HepG2 (cell line): ENCODE results near the gene HSP90AB1. TPM values are rescaled to one million over a fixed set of nuclear protein-coding genes. Genes with fewer than 3 reads are reported as not detected.

Source experiments
- ARNT2 ChIP-seq: sonication (generic); formaldehyde crosslinking; IDR thresholded peaks from 2 replicates; pipeline ENCODE4 v1.8.0; 2022; ENCODE audit warnings: mild to moderate bottlenecking, low read depth, missing genetic modification reagents, moderate library complexity
- DNMT3B ChIP-seq: conservative IDR thresholded peaks from 2 replicates; pipeline ENCODE4 v1.6.1; 2016; ENCODE audit warnings: missing biosample characterization, control low read depth
- ELF3 ChIP-seq: IDR thresholded peaks from 2 replicates; pipeline ENCODE4 v1.6.1; 2016; ENCODE audit warnings: missing genetic modification reagents, missing compliant biosample characterization
- FOXO1 ChIP-seq: sonication (generic); formaldehyde crosslinking; IDR thresholded peaks from 2 replicates; pipeline ENCODE4 v1.4.0; 2020; ENCODE audit warnings: missing genetic modification reagents
- GABPB1 ChIP-seq: IDR thresholded peaks from 2 replicates; pipeline ENCODE4 v1.6.1; 2016; ENCODE audit warnings: mild to moderate bottlenecking, missing genetic modification reagents, moderate library complexity, missing compliant biosample characterization
- HOXA3 ChIP-seq: sonication (generic); formaldehyde crosslinking; IDR thresholded peaks from 2 replicates; pipeline ENCODE4 v1.5.0; 2020; ENCODE audit warnings: missing genetic modification reagents
- KAT8 ChIP-seq: IDR thresholded peaks from 2 replicates; pipeline ENCODE4 v1.6.1; 2016; ENCODE audit warnings: missing genetic modification reagents, missing compliant biosample characterization
- MAZ ChIP-seq, 2 experiments: sonication (generic) in 1 of 2; formaldehyde crosslinking in 1 of 2; IDR thresholded peaks; 2 replicates each; pipeline versions ENCODE4 v1.5.0 to v1.6.1; 2012 to 2020; ENCODE audit warnings: low read depth in 2 of 2, mild to moderate bottlenecking in 2 of 2, borderline replicate concordance in 1 of 2, improper control_type of control experiment in 1 of 2, low read length in 1 of 2, missing genetic modification reagents in 1 of 2, moderate library complexity in 1 of 2
- RXRA ChIP-seq: sonication (generic); formaldehyde crosslinking; IDR thresholded peaks from 2 replicates; pipeline ENCODE4 v1.5.1; 2020; ENCODE audit warnings: missing genetic modification reagents
- SMAD1 ChIP-seq: sonication (generic); formaldehyde crosslinking; IDR thresholded peaks from 2 replicates; pipeline ENCODE4 v1.4.0; 2020; ENCODE audit warnings: missing genetic modification reagents, low read depth, mild to moderate bottlenecking, borderline replicate concordance
- SP5 ChIP-seq: IDR thresholded peaks from 2 replicates; pipeline ENCODE4 v1.6.1; 2016; ENCODE audit warnings: low read depth, borderline replicate concordance
- TBX3 ChIP-seq: fragments of 450-650 bp; IDR thresholded peaks from 2 replicates; pipeline ENCODE4 v1.6.1; 2017; ENCODE audit warnings: antibody characterized with exemption, mild to moderate bottlenecking, inconsistent platforms, borderline replicate concordance
- ZFX ChIP-seq: sonication (generic); formaldehyde crosslinking; IDR thresholded peaks from 2 replicates; pipeline ENCODE4 v1.4.0; 2020; ENCODE audit warnings: mild to moderate bottlenecking, low read depth, missing genetic modification reagents, moderate library complexity
- ZMYM2 ChIP-seq: sonication (generic); formaldehyde crosslinking; IDR thresholded peaks from 2 replicates; pipeline ENCODE4 v1.8.0; 2022; ENCODE audit warnings: mild to moderate bottlenecking, missing genetic modification reagents
- ZNF317 ChIP-seq: sonication (generic); formaldehyde crosslinking; IDR thresholded peaks from 2 replicates; pipeline ENCODE4 v1.5.0; 2020; ENCODE audit warnings: mild to moderate bottlenecking, missing genetic modification reagents
- ZNF468 ChIP-seq: sonication (generic); formaldehyde crosslinking; IDR thresholded peaks from 2 replicates; pipeline ENCODE4 v1.8.0; 2022; ENCODE audit warnings: mild to moderate bottlenecking, moderate library complexity, missing genetic modification reagents
- ZNF550 ChIP-seq: sonication (generic); formaldehyde crosslinking; IDR thresholded peaks from 2 replicates; pipeline ENCODE4 v1.4.0; 2020; ENCODE audit warnings: mild to moderate bottlenecking, missing genetic modification reagents, borderline replicate concordance
- ZNF572 ChIP-seq: sonication (generic); formaldehyde crosslinking; IDR thresholded peaks from 2 replicates; pipeline ENCODE4 v1.5.1; 2020; ENCODE audit warnings: mild to moderate bottlenecking, missing genetic modification reagents
- ZNF747 ChIP-seq: sonication (generic); formaldehyde crosslinking; IDR thresholded peaks from 2 replicates; pipeline ENCODE4 v1.8.1; 2023; ENCODE audit warnings: missing genetic modification reagents, mild to moderate bottlenecking, borderline replicate concordance
- ZNF839 ChIP-seq: sonication (generic); formaldehyde crosslinking; IDR thresholded peaks from 2 replicates; pipeline ENCODE4 v1.4.0; 2020; ENCODE audit warnings: missing genetic modification reagents, mild to moderate bottlenecking, borderline replicate concordance
- polyA plus RNA-seq, 8 experiments: library from polyadenylated mRNA; depleted of rRNA in 3 of 8; stranded (reverse) in 7 of 8; unstranded in 1 of 8; fragments of >200 nt; fragmentation: Illumina TruSeq in 4 of 8; extraction: Trizol in 4 of 8; gene quantifications; 2 replicates each; pipeline versions ENCODE4 v1.2.1 to v1.2.3, GENCODE V29; 2011 to 2016; ENCODE audit warnings: low read depth in 4 of 8, missing spikeins in 1 of 8, mixed read lengths in 1 of 8; ENCODE audit not compliant: insufficient read depth in 1 of 8
- total RNA-seq, 5 experiments: library from RNA; depleted of rRNA; stranded (reverse); fragments of >200 nt; fragmentation: Illumina TruSeq; extraction: Trizol; gene quantifications; 2 replicates each; pipeline ENCODE4 v1.2.3, GENCODE V29; 2016; ENCODE audit warnings: low read depth in 1 of 5
- TF ChIP-seq, protein P1 (sequence below): sonication (generic); formaldehyde crosslinking; IDR thresholded peaks from 2 replicates; pipeline ENCODE4 v1.4.0; 2020; ENCODE audit warnings: missing genetic modification reagents
- TF ChIP-seq, protein P2 (sequence below): sonication (generic); formaldehyde crosslinking; IDR thresholded peaks from 2 replicates; pipeline ENCODE4 v1.4.0; 2020; ENCODE audit warnings: mild to moderate bottlenecking, missing genetic modification reagents

HSP90AB1 gene
- total and polyA plus RNA-seq, 2 of the 13 experiments (the other 11 are each of a cell fraction or from before 2014, with no cell fraction given), result 1,325 to 1,472 TPM

DNA sequence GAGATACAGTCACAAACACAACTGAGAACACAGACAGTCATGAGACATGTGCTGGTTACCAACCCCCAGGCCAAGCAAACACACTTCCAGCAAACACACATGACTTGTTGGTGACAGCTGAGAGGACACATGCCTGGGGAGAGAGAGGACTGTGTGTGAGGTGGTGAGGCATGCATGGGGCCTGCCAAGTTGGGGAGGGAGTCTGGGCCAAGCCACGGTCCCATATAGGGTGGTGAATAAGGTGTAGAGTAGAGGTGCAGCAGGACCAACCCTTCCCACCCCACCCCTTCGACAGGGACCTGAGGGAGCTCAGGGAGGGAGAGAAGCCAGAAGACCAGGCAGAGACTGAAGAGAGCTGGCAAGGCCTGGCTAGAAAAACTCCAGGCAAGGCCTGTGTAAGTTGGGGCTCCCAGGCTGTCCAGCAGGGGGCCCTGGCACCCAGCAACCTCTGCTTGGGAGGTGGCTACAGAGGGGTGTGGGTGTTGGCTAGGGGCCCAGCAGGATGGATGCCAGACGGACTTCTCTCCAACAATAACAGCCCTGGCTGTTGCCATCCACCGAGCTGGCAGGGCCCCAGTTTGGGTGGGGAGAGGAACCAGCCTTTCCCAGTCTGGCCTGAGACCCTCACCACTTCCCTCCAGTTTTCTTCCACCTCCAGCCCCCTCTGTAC lies 25.5 kb upstream of the HSP90AB1 start (continued):
- TF ChIP-seq, protein P1, sequence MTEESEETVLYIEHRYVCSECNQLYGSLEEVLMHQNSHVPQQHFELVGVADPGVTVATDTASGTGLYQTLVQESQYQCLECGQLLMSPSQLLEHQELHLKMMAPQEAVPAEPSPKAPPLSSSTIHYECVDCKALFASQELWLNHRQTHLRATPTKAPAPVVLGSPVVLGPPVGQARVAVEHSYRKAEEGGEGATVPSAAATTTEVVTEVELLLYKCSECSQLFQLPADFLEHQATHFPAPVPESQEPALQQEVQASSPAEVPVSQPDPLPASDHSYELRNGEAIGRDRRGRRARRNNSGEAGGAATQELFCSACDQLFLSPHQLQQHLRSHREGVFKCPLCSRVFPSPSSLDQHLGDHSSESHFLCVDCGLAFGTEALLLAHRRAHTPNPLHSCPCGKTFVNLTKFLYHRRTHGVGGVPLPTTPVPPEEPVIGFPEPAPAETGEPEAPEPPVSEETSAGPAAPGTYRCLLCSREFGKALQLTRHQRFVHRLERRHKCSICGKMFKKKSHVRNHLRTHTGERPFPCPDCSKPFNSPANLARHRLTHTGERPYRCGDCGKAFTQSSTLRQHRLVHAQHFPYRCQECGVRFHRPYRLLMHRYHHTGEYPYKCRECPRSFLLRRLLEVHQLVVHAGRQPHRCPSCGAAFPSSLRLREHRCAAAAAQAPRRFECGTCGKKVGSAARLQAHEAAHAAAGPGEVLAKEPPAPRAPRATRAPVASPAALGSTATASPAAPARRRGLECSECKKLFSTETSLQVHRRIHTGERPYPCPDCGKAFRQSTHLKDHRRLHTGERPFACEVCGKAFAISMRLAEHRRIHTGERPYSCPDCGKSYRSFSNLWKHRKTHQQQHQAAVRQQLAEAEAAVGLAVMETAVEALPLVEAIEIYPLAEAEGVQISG (CRISPR knock-in tag), result peak; percentile 73
- peak; percentile 68; the same call in 1 of the 2 replicates for TF ChIP-seq HOXA3
- TF ChIP-seq ELF3 (CRISPR knock-in tag), result 0 out of 2 replicates have a peak, but pooled peaks have one; percentile 38
- TF ChIP-seq KAT8 (CRISPR knock-in tag), result peak; percentile 84
- TF ChIP-seq ZNF550, result peak; percentile 54; the same call in 1 of the 2 replicates
- TF ChIP-seq ARNT2 (CRISPR knock-in tag), result 0 out of 2 replicates have a peak, but pooled peaks have one; percentile 35
- peak; percentile 90 for TF ChIP-seq ZFX (CRISPR knock-in tag)
- TF ChIP-seq RXRA (CRISPR knock-in tag), result peak; percentile 57; the same call in 1 of the 2 replicates
- TF ChIP-seq ZMYM2, result peak; percentile 65; the same call in 1 of the 2 replicates
- peak; percentile 51; the same call in 1 of the 2 replicates for TF ChIP-seq MAZ (IDR thresholded peaks at IDR 0.05; ENCODE audit: borderline replicate concordance, low read depth, low read length)
- peak; percentile 68 for TF ChIP-seq MAZ (CRISPR knock-in tag; IDR thresholded peaks at IDR 0.05; ENCODE audit: low read depth)
- peak; percentile 84; the same call in 1 of the 2 replicates for TF ChIP-seq SMAD1 (CRISPR knock-in tag)
- peak; percentile 52 for TF ChIP-seq GABPB1 (CRISPR knock-in tag)
- no peak for TF ChIP-seq FOXO1
- TF ChIP-seq DNMT3B (CRISPR knock-in tag), result peak; percentile 74; the same call in 1 of the 2 replicates
- TF ChIP-seq ZNF747 (CRISPR knock-in tag), result peak; percentile 39; the same call in 1 of the 2 replicates
- peak; percentile 37; the same call in 1 of the 2 replicates for TF ChIP-seq TBX3
- TF ChIP-seq ZNF572, result 0 out of 2 replicates have a peak, but pooled peaks have one; percentile 12
- TF ChIP-seq ZNF839 (CRISPR knock-in tag), result peak; percentile 95; the same call in 1 of the 2 replicates
- TF ChIP-seq, protein P2, sequence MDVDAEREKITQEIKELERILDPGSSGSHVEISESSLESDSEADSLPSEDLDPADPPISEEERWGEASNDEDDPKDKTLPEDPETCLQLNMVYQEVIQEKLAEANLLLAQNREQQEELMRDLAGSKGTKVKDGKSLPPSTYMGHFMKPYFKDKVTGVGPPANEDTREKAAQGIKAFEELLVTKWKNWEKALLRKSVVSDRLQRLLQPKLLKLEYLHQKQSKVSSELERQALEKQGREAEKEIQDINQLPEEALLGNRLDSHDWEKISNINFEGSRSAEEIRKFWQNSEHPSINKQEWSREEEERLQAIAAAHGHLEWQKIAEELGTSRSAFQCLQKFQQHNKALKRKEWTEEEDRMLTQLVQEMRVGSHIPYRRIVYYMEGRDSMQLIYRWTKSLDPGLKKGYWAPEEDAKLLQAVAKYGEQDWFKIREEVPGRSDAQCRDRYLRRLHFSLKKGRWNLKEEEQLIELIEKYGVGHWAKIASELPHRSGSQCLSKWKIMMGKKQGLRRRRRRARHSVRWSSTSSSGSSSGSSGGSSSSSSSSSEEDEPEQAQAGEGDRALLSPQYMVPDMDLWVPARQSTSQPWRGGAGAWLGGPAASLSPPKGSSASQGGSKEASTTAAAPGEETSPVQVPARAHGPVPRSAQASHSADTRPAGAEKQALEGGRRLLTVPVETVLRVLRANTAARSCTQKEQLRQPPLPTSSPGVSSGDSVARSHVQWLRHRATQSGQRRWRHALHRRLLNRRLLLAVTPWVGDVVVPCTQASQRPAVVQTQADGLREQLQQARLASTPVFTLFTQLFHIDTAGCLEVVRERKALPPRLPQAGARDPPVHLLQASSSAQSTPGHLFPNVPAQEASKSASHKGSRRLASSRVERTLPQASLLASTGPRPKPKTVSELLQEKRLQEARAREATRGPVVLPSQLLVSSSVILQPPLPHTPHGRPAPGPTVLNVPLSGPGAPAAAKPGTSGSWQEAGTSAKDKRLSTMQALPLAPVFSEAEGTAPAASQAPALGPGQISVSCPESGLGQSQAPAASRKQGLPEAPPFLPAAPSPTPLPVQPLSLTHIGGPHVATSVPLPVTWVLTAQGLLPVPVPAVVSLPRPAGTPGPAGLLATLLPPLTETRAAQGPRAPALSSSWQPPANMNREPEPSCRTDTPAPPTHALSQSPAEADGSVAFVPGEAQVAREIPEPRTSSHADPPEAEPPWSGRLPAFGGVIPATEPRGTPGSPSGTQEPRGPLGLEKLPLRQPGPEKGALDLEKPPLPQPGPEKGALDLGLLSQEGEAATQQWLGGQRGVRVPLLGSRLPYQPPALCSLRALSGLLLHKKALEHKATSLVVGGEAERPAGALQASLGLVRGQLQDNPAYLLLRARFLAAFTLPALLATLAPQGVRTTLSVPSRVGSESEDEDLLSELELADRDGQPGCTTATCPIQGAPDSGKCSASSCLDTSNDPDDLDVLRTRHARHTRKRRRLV (CRISPR knock-in tag), result 0 out of 2 replicates have a peak, but pooled peaks have one; percentile 37
- TF ChIP-seq ZNF468 (CRISPR knock-in tag), result 0 out of 2 replicates have a peak, but pooled peaks have one; percentile 22
- peak; percentile 59; the same call in 1 of the 2 replicates for TF ChIP-seq ZNF317 (CRISPR knock-in tag)
- peak; percentile 41; the same call in 1 of the 2 replicates for TF ChIP-seq SP5 (CRISPR knock-in tag)
